ENCODE measurements around the gene STAC3. TPM values are rescaled to one million over a fixed set of nuclear protein-coding genes. Genes with fewer than 3 reads are reported as not detected.

Gene STAC3
- total and polyA plus RNA-seq, 4 donors = 0.19 to 1.3 (median 0.96) TPM

GRCh38 chr12:57200497-57200896 lies 50.5 kb downstream of the STAC3 start:
- 91% methylated on average over 15 of the region's 15 CpGs for WGBS
- Histone ChIP-seq H3K27me3 (ENCODE audit: control insufficient read depth in 4 of 4, insufficient read depth in 4 of 4, low read length in 3 of 4) (no peaks in the 10 kb centered on the region), H3K36me3 (ENCODE audit: control insufficient read depth in 4 of 4, insufficient read depth in 3 of 4, low read depth in 1 of 4, low read length in 3 of 4) (peaks cover 56 to 99% (median 76%) of the 10 kb centered on the region in 4 donors), H3K4me1 (ENCODE audit: control insufficient read depth in 4 of 4, insufficient read depth in 4 of 4, low read length in 3 of 4) (no peaks in the 10 kb centered on the region), H3K9ac (ENCODE audit: low read depth in 1 of 2, low read length in 2 of 2) (no peak overlapping the region), H3K9me3 (ENCODE audit: control insufficient read depth in 4 of 4, low read length in 3 of 4) (no peaks in the 10 kb centered on the region), H3K27ac (ENCODE audit: low read depth in 1 of 2, low read length in 2 of 2) (no peak overlapping the region), H3K4me3 (ENCODE audit: low read depth in 1 of 3, low read length in 3 of 3) (no peak overlapping the region)
- TF ChIP-seq EGR1 (IDR thresholded peaks at IDR 0.05; ENCODE audit: low read depth in 2 of 2) (no peak), MAX (IDR thresholded peaks at IDR 0.05) (no peak), ZBTB33 (IDR thresholded peaks at IDR 0.05) (no peak), CTCF (IDR thresholded peaks at IDR 0.05; ENCODE audit: low read depth, low read length, missing input control) (no peak)
- DNase-seq (ENCODE audit: low spot score) = no peak

- Histone ChIP-seq H3K9ac (ENCODE audit: low read depth in 1 of 2, low read length in 2 of 2) (no peak overlapping the region), H3K4me1 (ENCODE audit: control insufficient read depth in 4 of 4, insufficient read depth in 4 of 4, low read length in 3 of 4) (no peaks in the 10 kb centered on the region), H3K4me3 (ENCODE audit: low read depth in 1 of 3, low read length in 3 of 3) (no peak overlapping the region), H3K9me3 (ENCODE audit: control insufficient read depth in 4 of 4, low read length in 3 of 4) (no peaks in the 10 kb centered on the region), H3K27ac (ENCODE audit: low read depth in 1 of 2, low read length in 2 of 2) (no peak overlapping the region), H3K36me3 (ENCODE audit: control insufficient read depth in 4 of 4, insufficient read depth in 3 of 4, low read depth in 1 of 4, low read length in 3 of 4) (peaks cover 59 to 99% (median 76%) of the 10 kb centered on the region in 4 donors), H3K27me3 (ENCODE audit: control insufficient read depth in 4 of 4, insufficient read depth in 4 of 4, low read length in 3 of 4) (no peaks in the 10 kb centered on the region)
- DNase-seq (ENCODE audit: low spot score) = no peak
- TF ChIP-seq HNF4A (conservative IDR thresholded peaks at IDR 0.05) = no peak
- no peak for TF ChIP-seq SP1 (IDR thresholded peaks at IDR 0.05)
- TF ChIP-seq JUND (IDR thresholded peaks at IDR 0.05) = no peak
- TF ChIP-seq GABPA (IDR thresholded peaks at IDR 0.05 in 1 of 2, conservative IDR thresholded peaks at IDR 0.05 in 1 of 2) = no peak
- no peak for TF ChIP-seq TAF1 (conservative IDR thresholded peaks at IDR 0.05)
- TF ChIP-seq FOXA2 (IDR thresholded peaks at IDR 0.05) = no peak
- no peak for TF ChIP-seq ZBTB33 (IDR thresholded peaks at IDR 0.05)
- no peak for TF ChIP-seq NR2F2 (IDR thresholded peaks at IDR 0.05)
- TF ChIP-seq CTCF (IDR thresholded peaks at IDR 0.05; ENCODE audit: low read depth, low read length, missing input control) = no peak
- TF ChIP-seq EGR1 (IDR thresholded peaks at IDR 0.05; ENCODE audit: low read depth in 2 of 2) = no peak
- 86% methylated on average over 15 of the region's 15 CpGs for WGBS
Measured at GRCh38 chr12:57199191-57199590, 51.8 kb downstream of the STAC3 start.
